LoVo (cell line): Measurements from ENCODE around the gene MAPK12.

Experiments used
- DNase-seq: peaks from one replicate; pipeline ENCODE4 v3.0.0-alpha.2; 2016; ENCODE audit warnings: low spot score

Gene MAPK12

DNA sequence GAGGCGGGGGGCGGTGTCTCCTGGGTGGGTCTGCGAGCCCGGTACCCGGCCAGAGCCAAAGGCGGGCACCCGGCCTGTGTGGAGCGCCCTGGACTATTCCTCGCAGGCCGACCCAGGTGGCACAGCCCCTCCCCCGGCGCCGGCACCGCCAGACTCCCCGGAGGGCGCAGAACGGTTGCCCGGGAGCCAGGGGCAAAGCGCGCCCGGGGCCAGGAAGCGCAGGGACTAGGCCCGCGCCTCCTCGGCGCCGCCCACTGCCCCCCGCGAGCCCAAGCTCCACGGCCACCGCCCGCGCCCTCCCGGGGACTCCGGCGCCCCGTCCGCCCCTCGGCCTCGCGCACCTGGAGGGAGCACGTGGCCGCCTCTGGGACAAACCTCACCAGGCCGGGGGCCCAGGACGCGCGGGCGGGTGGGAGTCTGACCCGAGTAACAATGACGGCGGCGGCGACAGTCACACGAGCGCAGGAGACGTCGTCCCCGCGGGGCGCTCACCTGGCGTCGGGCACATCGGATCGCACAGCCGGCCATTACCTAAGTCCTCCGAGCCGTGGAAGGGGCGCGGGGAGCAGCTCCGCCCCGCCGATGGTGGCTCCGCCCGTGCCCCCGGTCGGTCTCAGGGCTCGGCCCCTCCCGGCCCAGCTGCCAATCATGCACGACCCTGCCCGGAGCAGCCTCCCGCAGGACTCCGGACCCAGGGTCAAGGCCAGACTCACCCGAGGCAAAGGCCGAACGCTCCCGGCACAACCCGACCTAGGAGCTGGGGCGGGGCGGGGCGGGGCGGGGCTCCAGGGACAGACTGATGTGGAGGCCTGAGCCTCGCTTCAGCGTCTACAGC, 38.5 kb upstream of the MAPK12 start:
- DNase-seq: no peak

DNA sequence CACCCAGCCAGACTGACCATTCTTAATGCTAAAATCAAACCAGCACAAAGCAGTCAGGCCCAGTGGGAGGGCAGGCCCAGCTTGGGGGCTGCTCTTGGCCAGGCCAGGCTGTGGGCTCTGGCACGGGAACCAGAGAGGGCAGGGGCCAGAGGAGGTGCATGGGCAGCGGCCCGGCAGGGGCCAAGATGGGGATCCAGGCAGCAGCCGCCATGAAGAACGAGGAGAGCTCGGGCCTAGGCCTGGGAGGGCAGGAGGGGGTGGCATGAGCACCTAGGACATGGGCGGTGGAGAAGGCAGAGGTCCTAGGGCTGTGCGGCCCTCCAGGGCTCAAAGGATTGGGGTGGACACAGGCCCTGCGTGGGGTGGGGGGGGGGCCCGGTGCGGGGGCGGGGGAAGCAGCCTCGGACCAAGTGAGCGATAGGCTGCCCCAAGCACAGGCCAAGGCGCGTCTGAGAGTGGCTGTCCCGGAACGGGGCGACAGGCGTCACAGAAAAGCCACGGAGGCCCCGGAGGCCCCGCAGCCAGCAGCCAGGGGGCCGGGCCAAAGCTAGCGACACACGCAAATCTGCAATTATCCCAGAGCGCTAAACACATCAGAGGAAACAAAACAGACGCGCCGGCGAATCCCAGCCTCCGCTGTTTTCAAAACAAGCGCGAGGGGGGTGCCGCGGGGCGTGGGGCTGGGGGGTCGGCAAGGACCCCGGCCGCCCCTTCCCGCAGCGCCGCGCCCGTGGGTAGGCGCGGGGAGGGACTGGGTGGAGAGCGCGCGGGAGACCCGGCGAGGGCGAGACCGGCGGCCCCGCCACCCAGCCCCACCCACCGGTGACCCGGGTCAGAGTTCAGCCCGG, 37.7 kb upstream of the MAPK12 start:
- DNase-seq: no peak

GRCh38 chr22:50298266-50298637, 36.8 kb upstream of the MAPK12 start:
- DNase-seq: no peak

- no peak for DNase-seq
Measured at GRCh38 chr22:50297510-50298265, 36.2 kb upstream of the MAPK12 start.

DNA sequence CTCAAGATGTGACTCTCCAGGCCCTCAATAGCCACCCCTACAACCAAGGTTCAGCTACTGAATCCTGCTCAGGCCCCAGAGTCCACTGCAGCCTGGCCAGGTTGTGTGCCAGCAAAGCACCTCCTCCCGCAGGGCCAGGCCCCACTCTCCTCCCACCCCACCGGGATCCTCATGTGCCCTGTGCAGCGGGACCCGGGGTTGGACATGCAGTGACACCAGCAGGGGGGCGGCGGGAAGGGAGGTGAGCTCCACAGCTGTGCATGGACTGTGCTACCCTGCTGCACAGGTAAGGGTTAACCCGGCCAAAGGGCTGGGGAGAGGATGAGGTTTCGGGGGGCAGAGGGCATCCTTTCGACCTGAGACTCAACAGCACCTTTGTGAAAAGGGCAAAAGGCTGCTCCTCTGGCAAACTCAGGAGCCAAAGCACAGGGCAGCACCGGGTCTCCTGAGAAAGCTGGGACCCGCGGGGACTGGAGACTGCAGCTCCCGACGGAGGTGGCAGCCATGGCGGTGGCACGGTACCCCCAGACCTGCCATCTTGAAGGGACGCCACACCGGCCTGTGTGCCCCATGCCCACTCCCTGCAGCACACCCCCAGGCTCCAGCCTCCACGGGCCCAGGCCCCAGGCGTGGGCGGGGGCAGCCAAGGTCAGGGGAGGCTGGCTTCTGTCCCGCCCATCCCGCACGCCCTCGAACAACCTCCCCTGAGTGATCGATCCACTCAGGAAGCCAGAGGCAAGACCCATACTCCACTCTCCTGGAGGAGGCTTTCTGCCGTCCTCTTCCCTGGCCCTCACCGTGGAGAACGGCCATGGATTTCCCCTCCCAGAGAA, 35.4 kb upstream of the MAPK12 start:
- DNase-seq: no peak

- no peak for DNase-seq
Measured at GRCh38 chr22:50294319-50294656, 32.8 kb upstream of the MAPK12 start.

- peak; percentile 52 for DNase-seq
Measured at GRCh38 chr22:50293441-50294318, 32.2 kb upstream of the MAPK12 start.

- no peak for DNase-seq
Measured at GRCh38 chr22:50292643-50293440, 31.4 kb upstream of the MAPK12 start.

- no peak for DNase-seq
Measured at GRCh38 chr22:50289942-50290630, 28.6 kb upstream of the MAPK12 start.

- DNase-seq: no peak
Measured at GRCh38 chr22:50289151-50289941, 27.9 kb upstream of the MAPK12 start.

DNA sequence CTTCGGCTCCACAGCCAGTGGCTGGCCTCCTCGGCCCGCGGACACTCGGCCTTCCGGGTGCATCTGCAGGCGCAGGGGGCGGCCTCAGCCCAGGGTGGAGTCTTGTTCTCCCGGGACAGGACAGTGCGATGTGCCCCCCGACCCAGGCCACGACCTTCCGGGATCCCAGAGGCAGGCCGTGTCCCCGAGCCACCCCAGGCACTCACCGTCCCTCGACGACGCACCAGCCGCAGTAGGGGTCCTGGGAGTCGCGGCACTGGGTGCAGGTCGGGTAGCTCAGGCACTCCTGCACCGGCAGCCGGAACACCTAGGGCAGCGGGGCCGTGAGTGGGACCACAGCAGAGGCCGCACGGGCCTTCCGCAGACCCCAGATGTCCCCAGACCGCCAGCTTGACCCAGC, 26.2 kb upstream of the MAPK12 start:
- DNase-seq: no peak

GRCh38 chr22:50286701-50287318, 25.3 kb upstream of the MAPK12 start:
- DNase-seq: no peak

DNA sequence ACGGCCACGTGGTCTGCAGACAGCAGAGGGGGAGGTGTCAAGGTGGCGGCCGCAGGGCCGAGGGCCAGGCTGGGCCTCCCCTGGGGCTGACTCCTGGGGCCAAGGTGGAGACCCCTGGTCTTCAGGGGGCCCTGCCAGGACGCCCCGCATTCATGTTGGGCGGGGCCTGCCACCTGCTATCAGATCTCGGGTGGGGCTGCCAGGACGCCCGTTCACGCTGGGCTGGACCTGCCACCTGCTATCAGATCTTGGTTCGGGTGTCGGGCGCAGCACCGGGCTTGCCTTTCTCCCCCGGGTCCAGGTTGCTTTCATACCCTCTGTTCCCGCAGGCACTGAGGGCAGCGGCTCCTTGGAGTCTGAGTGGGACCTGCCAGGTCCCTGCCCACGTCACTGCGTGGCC, 24.8 kb upstream of the MAPK12 start:
- no peak for DNase-seq

GRCh38 chr22:50285568-50286229, 24.2 kb upstream of the MAPK12 start:
- DNase-seq: no peak

GRCh38 chr22:50284479-50284878, 23.0 kb upstream of the MAPK12 start:
- DNase-seq: no peak

DNA sequence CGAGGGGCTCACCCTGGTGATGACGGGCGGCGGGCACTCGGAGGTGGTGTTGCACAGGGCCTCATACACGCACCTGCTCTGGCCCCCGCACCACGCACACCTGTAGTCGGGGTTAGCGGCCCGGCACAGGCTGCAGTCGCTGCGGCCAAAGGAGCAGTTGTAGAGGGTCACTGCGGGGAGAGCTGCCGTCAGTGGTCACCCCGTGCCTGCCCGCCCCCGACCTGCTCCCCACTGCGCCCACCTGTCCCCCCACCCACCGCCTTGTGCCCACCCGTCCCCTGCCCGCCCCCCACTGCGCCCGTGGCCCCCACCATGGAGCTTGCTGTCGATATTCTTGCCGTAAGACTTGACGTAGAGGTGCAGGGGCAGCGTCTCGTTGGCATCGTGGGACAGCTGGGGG, 22.3 kb upstream of the MAPK12 start:
- DNase-seq: no peak

DNA sequence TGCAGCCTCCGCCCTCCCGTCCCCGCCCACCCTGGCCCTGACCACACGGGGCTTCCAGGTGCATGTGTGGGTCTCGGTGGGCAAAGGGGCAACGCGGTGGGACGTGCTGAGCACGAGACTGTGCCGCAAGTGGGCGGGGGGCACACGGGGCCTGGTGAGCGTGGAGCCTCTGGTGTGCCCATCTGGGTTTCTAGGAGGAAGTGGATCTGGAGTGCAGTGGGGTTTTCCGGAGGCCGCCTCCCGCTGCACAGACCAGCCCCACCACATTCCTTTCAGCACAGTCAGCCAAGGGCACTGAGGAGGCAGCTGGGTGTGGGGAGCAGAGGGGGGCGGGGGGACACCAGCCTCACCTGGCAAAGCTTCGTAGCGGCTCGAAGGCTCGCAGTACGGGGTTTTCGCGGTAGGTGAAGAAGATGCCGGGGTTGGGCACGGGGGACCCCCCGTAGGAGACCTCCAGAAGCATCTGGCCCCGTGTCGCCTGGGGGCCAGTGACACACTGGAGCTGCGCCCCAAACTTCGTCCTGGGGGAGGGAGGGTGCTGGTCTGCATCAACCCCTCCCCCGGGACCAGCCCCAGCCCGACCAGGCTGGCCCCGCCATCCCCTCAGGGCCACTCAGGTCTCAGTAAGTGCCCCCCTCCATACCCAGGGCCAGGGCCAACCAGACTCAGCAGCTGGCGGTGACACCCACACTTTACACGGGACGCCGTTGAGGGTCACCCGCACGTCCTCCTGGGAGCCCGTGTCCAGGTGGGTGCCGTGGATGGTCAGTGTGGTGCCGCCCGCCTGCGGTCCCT, 21.1 kb upstream of the MAPK12 start:
- DNase-seq: peak; percentile 74
